ENCODE data around the gene MAIP1. TPM values are rescaled to one million over a fixed set of nuclear protein-coding genes. Genes with fewer than 3 reads are reported as not detected.
"Not testable (repeated sequence)": the region's sequence is repeated elsewhere in the genome, so short reads cannot be mapped to it uniquely, and the experiment has no call there.

Gene MAIP1
- total RNA-seq, 6 donors from 2014 or later = 2.1 to 25.1 (median 13.4) TPM

DNA sequence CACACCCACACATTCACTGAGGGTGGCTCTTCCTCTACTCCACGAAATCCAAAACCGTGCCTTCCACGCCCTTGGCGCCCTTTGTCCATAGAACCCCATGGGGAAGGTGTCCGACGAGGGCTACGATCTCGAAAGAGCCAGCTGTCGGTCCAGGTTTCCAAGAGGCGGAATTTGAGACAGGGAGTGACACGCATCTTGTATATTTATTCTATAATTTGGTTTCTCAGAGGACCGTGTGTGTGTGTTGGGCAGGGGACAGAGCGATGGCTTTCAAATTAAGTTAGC, 43.6 kb upstream of the MAIP1 start:
- Histone ChIP-seq H3K27me3 (no peaks in the 10 kb centered on the region), H3K4me1 (peaks cover 14 to 34% (median 19%) of the 10 kb centered on the region in 4 donors), H3K4me3 (peak overlapping the region; percentile 60 to 82 (median 80)), H3K27ac (peak overlapping the region; percentile 93 to 95 (median 94)), H3K36me3 (peaks cover 0 to 5% (median 3%) of the 10 kb centered on the region in 4 donors), H3K9me3 (no peaks in the 10 kb centered on the region)
- TF ChIP-seq POLR2A (IDR thresholded peaks at IDR 0.05) (no peak), EP300 (IDR thresholded peaks at IDR 0.05) (no peak)
- TF ChIP-seq, protein P1, sequence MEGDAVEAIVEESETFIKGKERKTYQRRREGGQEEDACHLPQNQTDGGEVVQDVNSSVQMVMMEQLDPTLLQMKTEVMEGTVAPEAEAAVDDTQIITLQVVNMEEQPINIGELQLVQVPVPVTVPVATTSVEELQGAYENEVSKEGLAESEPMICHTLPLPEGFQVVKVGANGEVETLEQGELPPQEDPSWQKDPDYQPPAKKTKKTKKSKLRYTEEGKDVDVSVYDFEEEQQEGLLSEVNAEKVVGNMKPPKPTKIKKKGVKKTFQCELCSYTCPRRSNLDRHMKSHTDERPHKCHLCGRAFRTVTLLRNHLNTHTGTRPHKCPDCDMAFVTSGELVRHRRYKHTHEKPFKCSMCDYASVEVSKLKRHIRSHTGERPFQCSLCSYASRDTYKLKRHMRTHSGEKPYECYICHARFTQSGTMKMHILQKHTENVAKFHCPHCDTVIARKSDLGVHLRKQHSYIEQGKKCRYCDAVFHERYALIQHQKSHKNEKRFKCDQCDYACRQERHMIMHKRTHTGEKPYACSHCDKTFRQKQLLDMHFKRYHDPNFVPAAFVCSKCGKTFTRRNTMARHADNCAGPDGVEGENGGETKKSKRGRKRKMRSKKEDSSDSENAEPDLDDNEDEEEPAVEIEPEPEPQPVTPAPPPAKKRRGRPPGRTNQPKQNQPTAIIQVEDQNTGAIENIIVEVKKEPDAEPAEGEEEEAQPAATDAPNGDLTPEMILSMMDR (IDR thresholded peaks at IDR 0.05) = no peak
- DNase-seq (no peak), ATAC-seq (ENCODE audit: low FRiP score in 2 of 2) (peak in 1 of 2 donors; percentile 77)
- WGBS, 2 donors = 1% methylated on average over 12 to 13 of the region's 13 CpGs

DNA sequence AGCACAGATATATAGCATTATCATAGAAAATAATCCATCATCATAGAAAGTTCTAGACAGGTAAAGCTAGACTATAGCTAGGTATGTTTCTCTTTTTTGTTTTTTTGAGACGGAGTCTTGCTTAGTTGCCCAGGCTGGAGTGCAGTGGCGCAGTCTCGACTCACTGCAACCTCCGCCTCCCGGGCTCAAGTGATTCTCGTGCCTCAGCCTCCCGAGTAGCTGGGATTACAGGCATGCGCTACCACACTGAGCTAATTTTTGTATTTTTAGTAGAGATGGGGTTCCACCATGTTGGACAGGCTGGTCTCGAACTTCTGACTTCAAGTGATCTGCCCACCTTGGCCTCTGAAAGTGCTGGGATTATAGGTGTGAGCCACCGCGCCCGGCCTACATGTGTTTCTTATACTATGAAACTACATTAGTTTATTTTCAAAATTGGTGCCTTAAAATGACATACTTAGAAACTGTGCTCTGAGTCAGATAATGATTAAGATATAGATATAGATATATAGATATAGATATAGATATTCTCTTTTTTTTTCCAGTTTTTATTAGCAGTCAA, 42.7 kb upstream of the MAIP1 start:
- Histone ChIP-seq H3K4me1 (peaks cover 14 to 34% (median 19%) of the 10 kb centered on the region in 4 donors), H3K4me3 (peak overlapping the region in 3 of 4 donors; percentile 60 to 82 (median 78)), H3K27ac (peak overlapping the region in 1 of 4 donors; percentile 94)
- H3K36me3 ChIP-seq; ATAC-seq (ENCODE audit: low FRiP score in 2 of 2); H3K9me3 ChIP-seq; H3K27me3 ChIP-seq: not testable (repeated sequence)
- 89 to 93% methylated on average over 12 of the region's 12 CpGs for WGBS, 2 donors
- peak in 1 of 2 donors; percentile 23 for DNase-seq

DNA sequence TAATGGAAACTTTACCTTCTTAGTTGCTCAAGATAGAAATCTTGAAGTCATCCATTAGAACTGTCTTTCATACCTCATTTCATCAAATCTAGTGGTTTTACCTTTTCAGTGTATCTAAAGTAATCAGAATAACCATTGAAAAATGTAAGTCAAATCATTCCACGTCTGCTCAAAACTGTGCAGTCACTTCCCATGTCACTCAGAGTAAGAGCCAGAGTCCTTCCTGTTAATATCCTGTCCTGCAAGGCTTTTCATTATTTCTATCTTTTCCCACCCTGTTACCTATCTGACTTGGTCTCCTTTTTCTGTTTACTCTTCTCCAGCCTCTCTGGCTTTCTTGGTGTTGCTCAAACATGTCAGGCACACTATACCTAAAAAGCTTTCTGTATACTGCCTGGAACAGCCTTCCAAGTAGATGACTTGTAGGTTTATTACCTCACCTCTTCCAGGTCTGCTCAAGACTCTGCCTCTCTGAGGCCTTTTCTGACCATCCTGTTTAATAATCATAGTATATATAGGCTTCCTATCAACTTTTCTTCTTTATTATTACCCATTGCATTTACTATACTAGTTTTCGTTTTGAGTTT, 40.9 kb upstream of the MAIP1 start:
- no peak for DNase-seq
- no peaks in the 10 kb centered on the region for H3K27me3 ChIP-seq
- no peaks in the 10 kb centered on the region for H3K9me3 ChIP-seq
- ATAC-seq (ENCODE audit: low FRiP score in 2 of 2) = no peak
- peaks cover 0 to 21% (median 6%) of the 10 kb centered on the region in 4 donors for H3K36me3 ChIP-seq
- no peak overlapping the region for H3K27ac ChIP-seq
- no peak for TF ChIP-seq POLR2A (IDR thresholded peaks at IDR 0.05)
- TF ChIP-seq POLR2AphosphoS5 (IDR thresholded peaks at IDR 0.05) = no peak
- TF ChIP-seq, protein P1 (IDR thresholded peaks at IDR 0.05) = no peak
- no peak for TF ChIP-seq EP300 (IDR thresholded peaks at IDR 0.05)
- no peak overlapping the region for H3K4me3 ChIP-seq
- H3K4me1 ChIP-seq = peaks cover 14 to 34% (median 19%) of the 10 kb centered on the region in 4 donors
- 54 to 55% methylated on average over 2 of the region's 2 CpGs for WGBS, 2 donors

DNA sequence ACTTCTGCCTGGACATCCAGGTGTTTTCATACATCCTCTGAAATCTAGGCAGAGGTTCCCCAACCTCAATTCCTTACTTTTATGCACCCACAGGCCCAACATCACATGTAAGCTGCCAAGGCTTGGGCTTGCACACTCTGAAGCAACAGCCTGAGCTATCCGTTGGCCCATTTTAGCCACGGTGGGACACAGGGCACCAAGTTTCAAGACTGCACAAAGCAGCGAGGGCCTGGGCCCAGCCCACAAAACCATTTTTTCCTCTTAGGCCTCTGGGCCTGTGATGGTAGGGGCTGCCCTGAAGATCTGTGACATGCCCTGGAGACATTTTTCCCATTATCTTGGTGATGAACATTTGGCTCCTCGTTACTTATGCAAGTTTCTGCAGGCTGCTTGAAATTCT, 38.4 kb upstream of the MAIP1 start:
- peaks cover 0 to 21% (median 6%) of the 10 kb centered on the region in 4 donors for H3K36me3 ChIP-seq
- H3K4me3 ChIP-seq = no peak overlapping the region
- no peaks in the 10 kb centered on the region for H3K27me3 ChIP-seq
- WGBS, 2 donors = 98 to 100% methylated on average over 4 of the region's 4 CpGs
- H3K4me1 ChIP-seq = peaks cover 7 to 25% (median 15%) of the 10 kb centered on the region in 4 donors
- H3K27ac ChIP-seq = no peak overlapping the region
- ATAC-seq (ENCODE audit: low FRiP score in 2 of 2) (no peak), DNase-seq (no peak)
- TF ChIP-seq, protein P1 (IDR thresholded peaks at IDR 0.05) = no peak
- TF ChIP-seq POLR2A (IDR thresholded peaks at IDR 0.05) (no peak), POLR2AphosphoS5 (IDR thresholded peaks at IDR 0.05) (no peak)
- no peaks in the 10 kb centered on the region for H3K9me3 ChIP-seq

DNA sequence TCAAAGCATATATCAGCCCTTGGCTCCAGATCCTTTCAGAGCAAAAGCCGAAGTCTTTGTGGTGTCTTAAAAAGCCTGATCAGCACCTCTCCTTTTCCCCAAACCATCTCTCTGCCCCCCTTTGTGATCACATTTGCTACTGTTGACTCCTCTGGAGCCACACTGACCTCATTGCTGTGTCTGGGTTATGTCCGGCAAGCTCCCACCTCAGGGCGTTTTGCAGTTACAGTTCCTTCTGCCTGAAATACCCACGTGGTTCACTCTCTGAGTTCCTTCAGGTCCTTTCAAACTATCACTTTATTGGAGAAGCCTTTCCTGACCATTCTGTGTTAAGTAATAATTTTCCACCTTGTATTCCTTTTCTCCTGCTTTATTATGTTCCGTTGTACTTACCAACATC, 32.5 kb upstream of the MAIP1 start:
- Histone ChIP-seq H3K4me3 (no peak overlapping the region), H3K27ac (no peak overlapping the region), H3K4me1 (no peaks in the 10 kb centered on the region), H3K9me3 (no peaks in the 10 kb centered on the region), H3K36me3 (peaks cover 0 to 12% (median 2%) of the 10 kb centered on the region in 4 donors), H3K27me3 (no peaks in the 10 kb centered on the region)
- ATAC-seq (ENCODE audit: low FRiP score in 2 of 2) (no peak), DNase-seq (no peak)
- 67 to 70% methylated on average over 5 of the region's 5 CpGs for WGBS, 2 donors
- no peak for TF ChIP-seq POLR2AphosphoS5 (IDR thresholded peaks at IDR 0.05)

DNA sequence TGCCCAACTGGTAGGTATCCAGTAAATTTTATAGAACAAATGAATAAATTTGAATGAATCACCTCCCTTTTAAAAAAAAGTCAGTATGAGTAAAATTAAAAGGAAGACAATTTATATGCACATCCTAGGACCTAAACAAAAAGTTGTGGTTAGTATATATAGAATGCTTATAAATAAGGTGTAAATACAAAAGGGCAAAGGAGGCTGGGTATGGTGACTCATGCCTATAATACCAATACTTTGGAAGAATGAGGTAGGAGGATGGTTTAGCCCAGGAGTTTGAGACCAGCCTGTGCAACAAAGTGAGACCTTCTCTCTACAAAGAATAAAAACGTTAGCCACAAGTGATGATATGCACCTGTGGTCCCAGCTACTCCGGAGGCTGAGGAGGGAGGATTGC, 31.5 kb upstream of the MAIP1 start:
- Histone ChIP-seq H3K27ac (no peak overlapping the region), H3K27me3 (no peaks in the 10 kb centered on the region), H3K4me1 (no peaks in the 10 kb centered on the region), H3K9me3 (no peaks in the 10 kb centered on the region), H3K36me3 (peaks cover 0 to 4% (median 2%) of the 10 kb centered on the region in 4 donors), H3K4me3 (no peak overlapping the region)
- TF ChIP-seq EP300 (IDR thresholded peaks at IDR 0.05) (no peak), POLR2AphosphoS5 (IDR thresholded peaks at IDR 0.05) (no peak), POLR2A (IDR thresholded peaks at IDR 0.05) (no peak)
- TF ChIP-seq, protein P1 (IDR thresholded peaks at IDR 0.05) = no peak
- WGBS, 2 donors = 82 to 93% methylated on average over 2 of the region's 2 CpGs
- DNase-seq (no peak), ATAC-seq (ENCODE audit: low FRiP score in 2 of 2) (no peak)
